Esophagus squamous epithelium (tissue), 5 donors: ENCODE data around the gene BPIFB3. TPM values are rescaled to one million over a fixed set of nuclear protein-coding genes. Genes with fewer than 3 reads are reported as not detected.

Experiments
- DNase-seq: peaks from one replicate; lab custom pipeline; 2025; lab: John Stamatoyannopoulos, UW
- H3K27ac ChIP-seq, 4 donors: fragments of 200-600 bp; sonication (generic); one replicate each; pipeline ENCODE4 v1.5.1; 2016 to 2019; ENCODE audit warnings: mild to moderate bottlenecking in 1 of 4
- H3K27me3 ChIP-seq, 4 donors: fragments of 200-600 bp; sonication (generic); 1 replicate in 3 of 4; 2 replicates in 1 of 4; pipeline versions ENCODE4 v1.5.1 to v1.6.0; 2017 to 2021; ENCODE audit warnings: antibody characterized with exemption in 1 of 4
- H3K36me3 ChIP-seq, 3 donors: fragments of 200-600 bp; sonication (generic); one replicate each; pipeline ENCODE4 v1.5.1; 2016 to 2019
- H3K4me1 ChIP-seq, 3 donors: fragments of 200-600 bp; sonication (generic); one replicate each; pipeline ENCODE4 v1.5.1; 2017 to 2019
- H3K4me3 ChIP-seq, 4 donors: fragments of 200-600 bp; sonication (generic); 1 replicate in 3 of 4; 2 replicates in 1 of 4; pipeline ENCODE4 v1.5.1; 2016 to 2019; ENCODE audit warnings: mild to moderate bottlenecking in 2 of 4, moderate library complexity in 1 of 4
- H3K9me3 ChIP-seq, 3 donors: fragments of 200-600 bp; sonication (generic); one replicate each; pipeline ENCODE4 v1.5.1; 2016 to 2019
- CTCF ChIP-seq, 6 experiments: fragments of 450-650 bp in 4 of 6; fragments of 200-600 bp in 2 of 6; sonication (generic) in 2 of 6; IDR thresholded peaks; one replicate each; pipeline ENCODE4 v1.5.1; 2016 to 2019; ENCODE audit warnings: antibody characterized with exemption in 6 of 6, mild to moderate bottlenecking in 4 of 6, moderate library complexity in 4 of 6
- POLR2A ChIP-seq, 4 donors: fragments of 450-650 bp; IDR thresholded peaks; one replicate each; pipeline ENCODE4 v1.6.1; 2017; ENCODE audit warnings: antibody characterized with exemption in 4 of 4, mild to moderate bottlenecking in 4 of 4, moderate library complexity in 3 of 4
- WGBS, 2 donors: methylation state at CpG; one replicate each; pipeline ENCODE4 v1.1.5; 2018; 5-methylcytosine and 5-hydroxymethylcytosine counted together
- intact Hi-C: fragments of 100-400 bp; cut with DNase I; formaldehyde crosslinking; loops from one replicate; pipeline ENCODE4 v1.15.0; 2022
- total RNA-seq, 4 donors: library from RNA; depleted of rRNA; stranded (reverse); fragments of >200 nt; gene quantifications; one replicate each; pipeline ENCODE4 v1.1.0, GENCODE V29; 2016
- donor health status: DM: yes; HTN: yes; CAD: no.

BPIFB3 gene
- total RNA-seq, 4 donors from 2014 or later = not detected

- Histone ChIP-seq H3K27ac (no peak overlapping the region), H3K4me3 (no peak overlapping the region), H3K36me3 (no peaks in the 10 kb centered on the region), H3K27me3 (peaks cover 0 to 63% (median 0%) of the 10 kb centered on the region in 4 donors), H3K9me3 (no peaks in the 10 kb centered on the region), H3K4me1 (no peaks in the 10 kb centered on the region)
- intact Hi-C loops = no loop called here
- no peak for TF ChIP-seq POLR2A (IDR thresholded peaks at IDR 0.05)
- no peak for TF ChIP-seq CTCF (IDR thresholded peaks at IDR 0.05)
- no peak for DNase-seq
- 63 to 68% methylated on average over 5 to 7 of the region's 7 CpGs for WGBS, 2 donors
These were observed 37.1 kb upstream of the BPIFB3 start for GRCh38 chr20:33016581-33017109.

GRCh38 chr20:33017542-33017941 lies 36.2 kb upstream of the BPIFB3 start:
- Histone ChIP-seq H3K36me3 (no peaks in the 10 kb centered on the region), H3K27me3 (peaks cover 0 to 55% (median 0%) of the 10 kb centered on the region in 4 donors), H3K27ac (no peak overlapping the region), H3K4me1 (no peaks in the 10 kb centered on the region), H3K9me3 (no peaks in the 10 kb centered on the region), H3K4me3 (no peak overlapping the region)
- DNase-seq = no peak
- intact Hi-C loops = no loop called here
- no peak for TF ChIP-seq CTCF (IDR thresholded peaks at IDR 0.05)
- no peak for TF ChIP-seq POLR2A (IDR thresholded peaks at IDR 0.05)
- WGBS, 2 donors = 84 to 95% methylated on average over 6 to 7 of the region's 7 CpGs

- peaks cover 0 to 47% (median 0%) of the 10 kb centered on the region in 4 donors for H3K27me3 ChIP-seq
- intact Hi-C loops = no loop called here
- H3K9me3 ChIP-seq = no peaks in the 10 kb centered on the region
- no peak for DNase-seq
- H3K36me3 ChIP-seq = no peaks in the 10 kb centered on the region
- H3K4me1 ChIP-seq = no peaks in the 10 kb centered on the region
- no peak overlapping the region for H3K27ac ChIP-seq
- WGBS, 2 donors = 48 to 66% methylated on average over 6 to 9 of the region's 14 CpGs
- H3K4me3 ChIP-seq = no peak overlapping the region
- TF ChIP-seq POLR2A (IDR thresholded peaks at IDR 0.05) (no peak), CTCF (IDR thresholded peaks at IDR 0.05) (no peak)
These were observed 35.4 kb upstream of the BPIFB3 start for GRCh38 chr20:33018169-33018931.

- WGBS, 2 donors = 88 to 89% methylated on average over 10 to 13 of the region's 23 CpGs
- Histone ChIP-seq H3K4me3 (no peak overlapping the region), H3K27me3 (peaks cover 0 to 34% (median 0%) of the 10 kb centered on the region in 4 donors), H3K36me3 (no peaks in the 10 kb centered on the region), H3K4me1 (no peaks in the 10 kb centered on the region), H3K9me3 (no peaks in the 10 kb centered on the region), H3K27ac (no peak overlapping the region)
- no peak for DNase-seq
- TF ChIP-seq CTCF (IDR thresholded peaks at IDR 0.05) = no peak
- TF ChIP-seq POLR2A (IDR thresholded peaks at IDR 0.05) = no peak
- intact Hi-C loops = no loop called here
These were observed 34.0 kb upstream of the BPIFB3 start for GRCh38 chr20:33019465-33020277.
